Liver (tissue), 9 donors: ENCODE data around the gene FRMD5. TPM values are rescaled to one million over a fixed set of nuclear protein-coding genes. Genes with fewer than 3 reads are reported as not detected.

Source experiments
- DNase-seq: peaks from one replicate; pipeline ENCODE4 v3.0.0-alpha.2; 2017; ENCODE audit warnings: low spot score
- H3K27ac ChIP-seq, 2 donors: one replicate each; pipeline ENCODE4 v1.7.0; 2013; ENCODE audit warnings: inconsistent platforms in 2 of 2, low read length in 2 of 2, control low read depth in 1 of 2, low read depth in 1 of 2, mild to moderate bottlenecking in 1 of 2
- H3K27me3 ChIP-seq, 4 donors: one replicate each; pipeline versions ENCODE4 v1.6.1 to v1.7.0; 2013; ENCODE audit warnings: low read length in 3 of 4, inconsistent platforms in 1 of 4, mild to moderate bottlenecking in 1 of 4, moderate library complexity in 1 of 4; ENCODE audit not compliant: control insufficient read depth in 4 of 4, insufficient read depth in 4 of 4
- H3K36me3 ChIP-seq, 4 donors: one replicate each; pipeline versions ENCODE4 v1.6.1 to v1.7.0; 2013; ENCODE audit warnings: low read length in 3 of 4, mild to moderate bottlenecking in 3 of 4, low read depth in 1 of 4, moderate library complexity in 1 of 4; ENCODE audit not compliant: control insufficient read depth in 4 of 4, insufficient read depth in 3 of 4
- H3K4me1 ChIP-seq, 4 donors: one replicate each; pipeline versions ENCODE4 v1.6.1 to v1.7.0; 2013; ENCODE audit warnings: low read length in 3 of 4, mild to moderate bottlenecking in 3 of 4, moderate library complexity in 1 of 4; ENCODE audit not compliant: control insufficient read depth in 4 of 4, insufficient read depth in 4 of 4
- H3K4me3 ChIP-seq, 3 donors: one replicate each; pipeline versions ENCODE4 v1.6.1 to v1.7.0; 2013; ENCODE audit warnings: low read length in 3 of 3, control low read depth in 1 of 3, low read depth in 1 of 3, mild to moderate bottlenecking in 1 of 3
- H3K9ac ChIP-seq, 2 donors: one replicate each; pipeline ENCODE4 v1.7.0; 2013; ENCODE audit warnings: low read length in 2 of 2, mild to moderate bottlenecking in 2 of 2, moderate library complexity in 2 of 2, control low read depth in 1 of 2, low read depth in 1 of 2
- H3K9me3 ChIP-seq, 4 donors: one replicate each; pipeline versions ENCODE4 v1.6.1 to v1.7.0; 2013; ENCODE audit warnings: low read length in 3 of 4; ENCODE audit not compliant: control insufficient read depth in 4 of 4
- ATF3 ChIP-seq: IDR thresholded peaks from 2 replicates; pipeline ENCODE4 v1.6.1; 2016; ENCODE audit warnings: antibody characterized with exemption
- CTCF ChIP-seq: fragments of 150-350 bp; IDR thresholded peaks from 2 replicates; pipeline ENCODE4 v1.5.1; 2017; ENCODE audit warnings: improper control_type of control experiment, low read depth, low read length; ENCODE audit not compliant: missing input control
- EGR1 ChIP-seq, 2 donors: IDR thresholded peaks; 2 replicates each; pipeline ENCODE4 v1.6.1; 2016 to 2018; ENCODE audit warnings: antibody characterized with exemption in 2 of 2, low read depth in 2 of 2
- FOXA2 ChIP-seq: IDR thresholded peaks from 2 replicates; pipeline ENCODE4 v1.6.1; 2016; ENCODE audit warnings: antibody characterized with exemption
- GABPA ChIP-seq, 2 donors: IDR thresholded peaks in 1 of 2; conservative IDR thresholded peaks in 1 of 2; 2 replicates each; pipeline ENCODE4 v1.6.1; 2016; ENCODE audit warnings: antibody characterized with exemption in 2 of 2, mild to moderate bottlenecking in 1 of 2, moderate library complexity in 1 of 2
- HNF4G ChIP-seq: IDR thresholded peaks from 2 replicates; pipeline ENCODE4 v1.6.1; 2016; ENCODE audit warnings: antibody characterized with exemption
- JUND ChIP-seq, 2 donors: IDR thresholded peaks; 2 replicates each; pipeline ENCODE4 v1.6.1; 2016; ENCODE audit warnings: antibody characterized with exemption in 2 of 2
- MAX ChIP-seq: IDR thresholded peaks from 2 replicates; pipeline ENCODE4 v1.6.1; 2016; ENCODE audit warnings: antibody characterized with exemption
- NR2F2 ChIP-seq: IDR thresholded peaks from 2 replicates; pipeline ENCODE4 v1.6.1; 2016; ENCODE audit warnings: antibody characterized with exemption
- RAD21 ChIP-seq, 2 donors: IDR thresholded peaks; 2 replicates each; pipeline ENCODE4 v1.6.1; 2016; ENCODE audit warnings: antibody characterized with exemption in 2 of 2, mild to moderate bottlenecking in 2 of 2
- REST ChIP-seq: IDR thresholded peaks from 2 replicates; pipeline ENCODE4 v1.6.1; 2016; ENCODE audit warnings: antibody characterized with exemption, mild to moderate bottlenecking
- RXRA ChIP-seq, 2 donors: IDR thresholded peaks; 2 replicates each; pipeline ENCODE4 v1.6.1; 2017 to 2018; ENCODE audit warnings: antibody characterized with exemption in 2 of 2, mild to moderate bottlenecking in 1 of 2
- SP1 ChIP-seq: IDR thresholded peaks from 2 replicates; pipeline ENCODE4 v1.6.1; 2018; ENCODE audit warnings: antibody characterized with exemption, mild to moderate bottlenecking
- TAF1 ChIP-seq: conservative IDR thresholded peaks from 2 replicates; pipeline ENCODE4 v1.6.1; 2016; ENCODE audit warnings: antibody characterized with exemption, mild to moderate bottlenecking
- YY1 ChIP-seq: IDR thresholded peaks from 2 replicates; pipeline ENCODE4 v1.6.1; 2016; ENCODE audit warnings: antibody characterized with exemption, mild to moderate bottlenecking
- ZBTB33 ChIP-seq: IDR thresholded peaks from 2 replicates; pipeline ENCODE4 v1.6.1; 2016; ENCODE audit warnings: antibody characterized with exemption
- WGBS: extraction: QIAGEN DNeasy Blood & Tissue Kit; methylation state at CpG from one replicate; pipeline ENCODE4 v1.1.7; 2013; 5-methylcytosine and 5-hydroxymethylcytosine counted together
- polyA plus RNA-seq, 2 donors: library from polyadenylated mRNA; stranded (reverse) in 1 of 2; unstranded in 1 of 2; fragments of 200-250 nt in 1 of 2; fragments of >200 nt in 1 of 2; fragmentation: Nextera tagmentation in 1 of 2; extraction: Ambion mirVana in 1 of 2; gene quantifications; one replicate each; pipeline versions ENCODE4 v1.2.1 to v1.2.3, GENCODE V29; 2013 to 2015
- total RNA-seq, 2 donors: library from RNA; depleted of rRNA; stranded (reverse); fragments of >200 nt; gene quantifications; one replicate each; pipeline ENCODE4 v1.2.3, GENCODE V29; 2014
- donor health status: healthy.
- donor health status: healthy.
- donor health status: healthy.
- donor health status: healthy.
- donor health status: healthy.

FRMD5 gene
- total and polyA plus RNA-seq, 4 donors: 0.01 to 0.25 TPM; not detected in 2

GRCh38 chr15:44035781-44036699, 159.0 kb downstream of the FRMD5 start:
- 70% methylated on average over 7 of the region's 7 CpGs for WGBS
- Histone ChIP-seq H3K27me3 (peaks cover 0 to 4% (median 2%) of the 10 kb centered on the region in 4 donors), H3K4me3 (no peak overlapping the region), H3K4me1 (no peaks in the 10 kb centered on the region), H3K9me3 (peaks cover 0 to 3% (median 0%) of the 10 kb centered on the region in 4 donors), H3K27ac (no peak overlapping the region), H3K36me3 (no peaks in the 10 kb centered on the region), H3K9ac (no peak overlapping the region)
- DNase-seq: no peak
- TF ChIP-seq GABPA (IDR thresholded peaks at IDR 0.05 in 1 of 2, conservative IDR thresholded peaks at IDR 0.05 in 1 of 2) (no peak), ATF3 (no peak), TAF1 (no peak), EGR1 (IDR thresholded peaks at IDR 0.05; ENCODE audit: low read depth in 2 of 2) (no peak), JUND (IDR thresholded peaks at IDR 0.05) (no peak), CTCF (no peak), MAX (no peak), REST (no peak), FOXA2 (no peak), NR2F2 (no peak)

GRCh38 chr15:44034933-44035624, 160.0 kb downstream of the FRMD5 start:
- H3K27ac ChIP-seq: no peak overlapping the region
- WGBS: 44% methylated on average over 3 of the region's 3 CpGs
- TF ChIP-seq EGR1 (IDR thresholded peaks at IDR 0.05; ENCODE audit: low read depth in 2 of 2): no peak
- TF ChIP-seq ATF3: no peak
- TF ChIP-seq ZBTB33: no peak
- TF ChIP-seq GABPA (IDR thresholded peaks at IDR 0.05 in 1 of 2, conservative IDR thresholded peaks at IDR 0.05 in 1 of 2): no peak
- TF ChIP-seq CTCF: no peak
- TF ChIP-seq HNF4G: no peak
- no peak for TF ChIP-seq SP1
- TF ChIP-seq JUND (IDR thresholded peaks at IDR 0.05): no peak
- TF ChIP-seq NR2F2: no peak
- no peak for TF ChIP-seq YY1
- no peak for TF ChIP-seq RAD21 (IDR thresholded peaks at IDR 0.05)
- no peak for TF ChIP-seq MAX
- no peak for TF ChIP-seq RXRA (IDR thresholded peaks at IDR 0.05)
- no peaks in the 10 kb centered on the region for H3K36me3 ChIP-seq
- H3K4me1 ChIP-seq: no peaks in the 10 kb centered on the region
- H3K27me3 ChIP-seq: peaks cover 0 to 4% (median 2%) of the 10 kb centered on the region in 4 donors
- H3K9ac ChIP-seq: no peak overlapping the region
- peaks cover 0 to 3% (median 0%) of the 10 kb centered on the region in 4 donors for H3K9me3 ChIP-seq
- DNase-seq: no peak
- H3K4me3 ChIP-seq: no peak overlapping the region
